ENCODE results near the gene ZNF511.

The ZNF511 gene

DNA sequence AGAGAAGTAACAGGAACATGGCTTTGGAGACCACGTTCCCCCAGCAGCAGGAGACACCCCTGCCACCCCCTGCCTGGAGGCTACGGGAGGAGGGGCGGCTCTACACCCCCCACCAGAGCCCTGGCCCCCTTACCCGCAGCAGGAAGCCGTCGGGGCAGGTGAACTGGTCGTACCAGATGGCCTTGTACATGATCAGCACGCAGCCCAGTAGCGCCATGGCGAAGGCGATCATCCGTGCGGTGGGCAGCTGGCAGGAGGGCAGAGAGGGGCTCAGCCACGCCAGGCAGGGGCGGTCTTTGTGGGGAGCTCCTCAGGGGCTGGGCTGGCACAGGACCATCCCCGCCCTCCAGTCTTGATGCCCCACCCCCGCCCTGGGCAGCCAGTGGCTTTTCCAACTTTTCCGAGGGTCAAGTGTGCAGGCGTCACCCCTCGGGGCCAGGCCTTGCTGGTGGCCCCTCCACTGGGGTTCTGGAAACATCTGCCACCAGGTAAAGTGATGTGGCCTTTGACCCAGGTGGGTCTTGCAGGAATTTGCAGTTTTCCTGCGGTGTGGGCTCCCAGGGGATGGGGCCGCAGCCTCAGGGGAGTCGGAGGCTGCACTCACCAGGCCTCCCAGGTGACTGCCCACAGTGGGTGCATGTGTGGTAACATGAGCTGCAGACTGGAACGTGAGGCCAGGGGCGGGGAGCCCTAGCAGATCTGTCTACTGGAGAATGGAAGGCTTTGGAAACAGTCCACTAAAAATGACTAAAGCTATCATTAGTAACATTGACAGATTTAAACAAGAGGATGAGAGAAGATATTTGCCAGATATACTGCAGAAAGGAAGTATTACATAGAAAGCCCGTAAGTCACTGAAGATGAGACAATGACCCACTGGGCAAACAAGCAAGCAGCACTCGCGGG is 18.3 kb downstream of the ZNF511 start:
- TF ChIP-seq, protein P1, sequence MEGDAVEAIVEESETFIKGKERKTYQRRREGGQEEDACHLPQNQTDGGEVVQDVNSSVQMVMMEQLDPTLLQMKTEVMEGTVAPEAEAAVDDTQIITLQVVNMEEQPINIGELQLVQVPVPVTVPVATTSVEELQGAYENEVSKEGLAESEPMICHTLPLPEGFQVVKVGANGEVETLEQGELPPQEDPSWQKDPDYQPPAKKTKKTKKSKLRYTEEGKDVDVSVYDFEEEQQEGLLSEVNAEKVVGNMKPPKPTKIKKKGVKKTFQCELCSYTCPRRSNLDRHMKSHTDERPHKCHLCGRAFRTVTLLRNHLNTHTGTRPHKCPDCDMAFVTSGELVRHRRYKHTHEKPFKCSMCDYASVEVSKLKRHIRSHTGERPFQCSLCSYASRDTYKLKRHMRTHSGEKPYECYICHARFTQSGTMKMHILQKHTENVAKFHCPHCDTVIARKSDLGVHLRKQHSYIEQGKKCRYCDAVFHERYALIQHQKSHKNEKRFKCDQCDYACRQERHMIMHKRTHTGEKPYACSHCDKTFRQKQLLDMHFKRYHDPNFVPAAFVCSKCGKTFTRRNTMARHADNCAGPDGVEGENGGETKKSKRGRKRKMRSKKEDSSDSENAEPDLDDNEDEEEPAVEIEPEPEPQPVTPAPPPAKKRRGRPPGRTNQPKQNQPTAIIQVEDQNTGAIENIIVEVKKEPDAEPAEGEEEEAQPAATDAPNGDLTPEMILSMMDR (IDR thresholded peaks at IDR 0.05; ENCODE audit: low read depth, low read length): no peak
- H3K4me3 ChIP-seq (ENCODE audit: low read depth, low read length): no peak overlapping the region
- peak; percentile 19 for DNase-seq (ENCODE audit: low read depth, low spot score)
- in situ Hi-C loops (cut with HindIII; ENCODE audit: low sequenced_read_pairs): no loop called here

DNA sequence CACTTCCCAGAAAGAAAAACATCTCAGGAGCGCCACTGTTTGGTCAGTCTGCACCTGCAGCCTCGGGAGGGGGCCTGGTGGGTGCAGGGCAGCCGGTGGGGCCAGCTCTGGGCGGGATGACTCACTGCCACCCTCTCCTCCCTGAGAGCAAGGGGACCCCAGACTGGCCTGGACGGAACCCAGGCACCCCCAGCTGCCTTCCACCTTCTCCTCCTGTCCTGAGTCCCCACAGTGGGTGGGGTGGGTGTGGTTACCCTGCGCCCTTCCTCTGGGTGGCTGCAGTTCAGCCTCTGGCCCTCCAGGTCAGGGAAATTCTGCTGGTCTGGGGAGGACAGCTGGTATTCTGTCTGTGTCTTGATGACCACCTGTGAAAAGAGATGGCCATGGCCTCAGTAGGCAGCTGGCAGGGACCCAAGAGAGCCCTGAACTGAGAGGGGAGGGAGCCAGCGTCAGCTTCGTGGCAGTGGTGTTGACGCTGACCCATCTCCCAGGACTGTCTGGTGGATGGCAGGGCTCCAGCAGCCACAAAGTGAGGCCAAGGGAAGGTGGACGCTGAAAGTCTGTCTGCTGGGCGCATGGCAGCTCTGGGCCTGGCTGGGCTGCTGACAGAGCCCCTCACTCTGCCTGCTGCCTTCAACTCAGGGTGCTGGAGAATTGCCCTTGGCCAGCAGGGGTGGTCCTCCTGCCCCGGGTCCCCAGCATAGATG is 19.1 kb downstream of the ZNF511 start:
- in situ Hi-C loops (cut with HindIII; ENCODE audit: low sequenced_read_pairs): no loop called here
- H3K4me3 ChIP-seq (ENCODE audit: low read depth, low read length): no peak overlapping the region
- no peak for DNase-seq (ENCODE audit: low read depth, low spot score)
- TF ChIP-seq, protein P1 (IDR thresholded peaks at IDR 0.05; ENCODE audit: low read depth, low read length): no peak

DNA sequence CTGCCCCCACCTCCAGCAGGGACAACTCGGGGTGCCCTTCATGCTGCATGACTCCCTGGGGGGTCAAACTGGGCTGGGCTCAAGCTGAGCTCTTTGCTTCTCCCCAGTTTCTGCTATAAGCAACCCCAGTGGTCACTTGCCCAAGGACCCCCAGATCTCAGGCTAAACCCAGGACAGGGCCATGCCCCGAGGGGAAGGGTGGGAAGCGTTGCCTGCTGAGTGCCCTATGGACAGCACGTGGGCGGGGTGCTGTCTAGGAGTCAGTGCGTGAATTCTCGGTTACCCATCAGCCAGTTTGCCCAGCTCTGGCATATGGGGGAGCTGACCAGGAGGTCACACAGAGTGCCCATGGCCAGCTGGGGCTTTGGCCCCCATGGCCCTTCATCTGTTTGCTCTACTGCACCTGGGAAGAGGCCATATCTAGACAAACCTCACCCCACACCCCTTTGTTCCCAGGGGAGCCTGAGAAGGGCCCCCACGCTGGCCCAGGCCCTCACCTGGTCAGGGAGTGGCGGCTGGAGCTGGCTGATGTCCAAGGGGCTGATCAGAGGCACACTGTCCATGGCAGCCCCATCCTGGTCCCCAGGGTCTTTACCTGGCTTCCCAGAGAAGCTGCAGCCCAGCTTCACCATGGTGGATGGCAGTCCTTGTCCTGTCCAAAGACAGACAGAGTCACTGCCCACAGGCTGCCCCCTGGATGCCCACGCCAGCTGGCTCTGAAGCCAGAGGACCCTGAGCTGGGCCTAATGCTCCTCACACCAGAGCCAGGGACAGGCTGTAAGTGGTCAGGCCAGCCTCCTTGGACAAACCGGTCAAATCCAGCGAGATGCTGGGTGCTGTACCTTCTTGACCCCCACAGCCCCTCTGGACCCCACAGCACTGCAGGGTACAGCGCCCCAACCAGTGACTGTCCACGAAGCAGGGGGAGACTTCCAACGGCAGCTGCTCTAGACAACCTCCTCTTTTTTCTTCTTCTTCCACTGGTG is 19.9 kb downstream of the ZNF511 start:
- TF ChIP-seq, protein P1 (IDR thresholded peaks at IDR 0.05; ENCODE audit: low read depth, low read length): no peak
- H3K4me3 ChIP-seq (ENCODE audit: low read depth, low read length): no peak overlapping the region
- no peak for DNase-seq (ENCODE audit: low read depth, low spot score)
- in situ Hi-C loops (cut with HindIII; ENCODE audit: low sequenced_read_pairs): no loop called here

DNA sequence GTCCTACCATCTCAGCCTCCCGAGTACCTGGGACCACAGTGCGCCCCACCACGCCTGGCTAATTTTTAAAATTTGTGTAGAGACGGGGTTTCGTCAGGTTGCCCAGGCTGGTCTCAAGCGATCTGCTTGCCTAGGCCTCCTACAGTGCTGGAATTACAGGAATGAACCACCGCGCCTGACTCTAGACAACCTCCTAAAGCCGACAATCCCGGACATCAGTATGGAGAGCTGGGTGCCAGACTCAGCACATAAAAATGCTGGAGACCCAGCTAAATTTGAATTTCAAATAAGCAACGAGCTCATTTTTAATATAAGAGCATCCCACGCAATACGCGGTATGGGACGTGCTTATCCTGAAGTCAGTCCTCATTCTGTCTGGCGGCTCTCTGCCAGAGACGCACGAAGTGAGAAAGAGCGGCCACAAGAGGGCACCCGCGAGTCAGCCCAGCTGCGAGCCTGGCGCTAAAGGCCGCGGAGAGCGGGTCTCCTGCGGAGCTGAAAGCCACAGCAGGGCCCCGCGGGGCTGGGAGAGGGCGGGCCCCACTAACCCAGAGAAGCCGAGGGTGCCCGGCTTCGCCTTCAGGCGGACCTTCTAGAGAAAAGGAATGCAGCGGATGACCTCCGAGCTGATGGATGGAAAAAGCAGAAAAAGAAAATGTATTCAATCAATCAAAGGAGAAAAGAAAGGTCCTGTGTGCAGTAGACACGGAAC is 20.9 kb downstream of the ZNF511 start:
- DNase-seq (ENCODE audit: low read depth, low spot score): peak; percentile 86
- TF ChIP-seq, protein P1 (IDR thresholded peaks at IDR 0.05; ENCODE audit: low read depth, low read length): peak; percentile 93
- in situ Hi-C loops (cut with HindIII; ENCODE audit: low sequenced_read_pairs): no loop called here
- H3K4me3 ChIP-seq (ENCODE audit: low read depth, low read length): no peak overlapping the region

DNA sequence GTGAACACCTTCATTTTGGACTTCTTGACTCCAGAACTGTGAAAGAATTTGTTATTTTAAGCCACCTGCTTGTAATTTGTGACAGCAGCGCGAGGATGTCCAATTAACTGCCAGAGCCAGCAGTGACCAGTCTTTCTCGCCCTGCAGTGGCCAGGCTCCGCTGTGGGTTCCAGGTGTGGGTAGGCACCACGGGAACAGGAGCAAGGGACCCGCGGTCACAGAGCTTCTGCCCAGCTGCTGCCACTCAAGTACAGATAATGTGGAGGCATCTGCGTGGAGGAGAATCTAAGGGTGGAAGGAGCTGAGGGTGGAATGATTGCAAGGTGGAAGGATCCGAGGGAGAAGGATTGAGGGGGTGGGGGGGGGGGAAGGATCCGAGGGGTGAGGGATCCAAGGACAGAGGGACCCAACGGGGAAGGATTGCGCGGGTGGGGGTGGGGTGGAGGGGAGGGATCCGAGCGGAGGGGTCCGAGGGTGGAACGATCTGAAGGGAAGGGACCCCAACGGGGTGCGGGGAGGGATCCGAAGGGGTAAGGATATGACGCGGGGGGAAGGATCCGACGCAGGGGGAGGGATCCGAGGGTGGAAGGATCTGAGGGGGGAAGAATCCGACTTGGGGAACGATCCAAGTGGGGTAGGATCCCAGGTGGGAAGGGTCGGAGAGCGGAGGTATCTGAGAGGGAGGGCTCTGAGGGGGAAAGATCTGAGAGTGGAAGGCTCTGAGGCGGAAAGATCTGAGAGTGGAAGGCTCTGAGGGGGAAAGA is 24.4 kb downstream of the ZNF511 start:
- TF ChIP-seq, protein P1 (IDR thresholded peaks at IDR 0.05; ENCODE audit: low read depth, low read length): no peak
- DNase-seq (ENCODE audit: low read depth, low spot score): no peak
- no peak overlapping the region for H3K4me3 ChIP-seq (ENCODE audit: low read depth, low read length)
- in situ Hi-C loops (cut with HindIII; ENCODE audit: low sequenced_read_pairs): no loop called here
